Measurements from ENCODE around the gene LDLRAD4.

The LDLRAD4 gene

GRCh38 chr18:13392899-13393298 is 174.3 kb downstream of the LDLRAD4 start:
- no peak for DNase-seq

GRCh38 chr18:13393338-13393737 is 174.8 kb downstream of the LDLRAD4 start:
- DNase-seq, result no peak

- no peak for DNase-seq
These were observed 176.2 kb downstream of the LDLRAD4 start for GRCh38 chr18:13394801-13395200.

- no peak for DNase-seq
These were observed 177.0 kb downstream of the LDLRAD4 start for GRCh38 chr18:13395577-13395976.

- DNase-seq, result no peak
These were observed 179.1 kb downstream of the LDLRAD4 start for GRCh38 chr18:13397504-13398163.

GRCh38 chr18:13398631-13399030 is 180.1 kb downstream of the LDLRAD4 start:
- DNase-seq, result no peak

- DNase-seq, result no peak
These were observed 181.0 kb downstream of the LDLRAD4 start for GRCh38 chr18:13399511-13399910.

- no peak for DNase-seq
These were observed 182.2 kb downstream of the LDLRAD4 start for GRCh38 chr18:13400636-13401315.

GRCh38 chr18:13401404-13401803 is 182.8 kb downstream of the LDLRAD4 start:
- no peak for DNase-seq

- no peak for DNase-seq
These were observed 183.3 kb downstream of the LDLRAD4 start for GRCh38 chr18:13401826-13402225.

GRCh38 chr18:13403786-13404549 is 185.4 kb downstream of the LDLRAD4 start:
- DNase-seq, result no peak

GRCh38 chr18:13405305-13406038 is 186.9 kb downstream of the LDLRAD4 start:
- DNase-seq, result no peak

- DNase-seq, result no peak
These were observed 187.6 kb downstream of the LDLRAD4 start for GRCh38 chr18:13406049-13406615.

GRCh38 chr18:13406736-13407135 is 188.2 kb downstream of the LDLRAD4 start:
- DNase-seq, result no peak

GRCh38 chr18:13407484-13407883 is 188.9 kb downstream of the LDLRAD4 start:
- DNase-seq, result no peak

- DNase-seq, result no peak
These were observed 190.5 kb downstream of the LDLRAD4 start for GRCh38 chr18:13409026-13409425.

GRCh38 chr18:13409997-13410396 is 191.4 kb downstream of the LDLRAD4 start:
- DNase-seq, result no peak

GRCh38 chr18:13410471-13410870 is 191.9 kb downstream of the LDLRAD4 start:
- no peak for DNase-seq

- no peak for DNase-seq
These were observed 193.5 kb downstream of the LDLRAD4 start for GRCh38 chr18:13412017-13412416.

- no peak for DNase-seq
These were observed 194.3 kb downstream of the LDLRAD4 start for GRCh38 chr18:13412901-13413300.

- no peak for DNase-seq
These were observed 195.5 kb downstream of the LDLRAD4 start for GRCh38 chr18:13414102-13414501.

- DNase-seq, result no peak
These were observed 196.0 kb downstream of the LDLRAD4 start for GRCh38 chr18:13414521-13414920.

- DNase-seq, result no peak
These were observed 197.2 kb downstream of the LDLRAD4 start for GRCh38 chr18:13415736-13416135.
